HuH-7 (cell line): ENCODE data around the gene SFMBT1.

ENCODE experiments used
- DNase-seq: peaks from one replicate; pipeline ENCODE4 v3.0.0; 2011; ENCODE audit warnings: low spot score

The SFMBT1 gene

GRCh38 chr3:52917044-52917443 lies 128.8 kb downstream of the SFMBT1 start:
- DNase-seq: no peak

GRCh38 chr3:52915294-52915693 lies 130.6 kb downstream of the SFMBT1 start:
- no peak for DNase-seq

- DNase-seq: no peak
Measured at GRCh38 chr3:52912885-52913731, 132.8 kb downstream of the SFMBT1 start.

- no peak for DNase-seq
Measured at GRCh38 chr3:52910823-52911222, 135.1 kb downstream of the SFMBT1 start.

- DNase-seq: no peak
Measured at GRCh38 chr3:52907497-52907896, 138.4 kb downstream of the SFMBT1 start.

GRCh38 chr3:52904552-52904951 lies 141.3 kb downstream of the SFMBT1 start:
- DNase-seq: no peak

GRCh38 chr3:52904000-52904399 lies 141.9 kb downstream of the SFMBT1 start:
- no peak for DNase-seq

- peak; percentile 74 for DNase-seq
Measured at GRCh38 chr3:52897130-52898122, 148.4 kb downstream of the SFMBT1 start, which contains the start of gene STIMATE. Gene STIMATE, minus strand, starts transcription at chr3:52897548. Its CDS starts 98 bp downstream, at chr3:52897450.

GRCh38 chr3:52896613-52897012 lies 149.3 kb downstream of the SFMBT1 start:
- no peak for DNase-seq

- no peak for DNase-seq
Measured at GRCh38 chr3:52896151-52896550, 149.7 kb downstream of the SFMBT1 start.

- DNase-seq: no peak
Measured at GRCh38 chr3:52895418-52895817, 150.5 kb downstream of the SFMBT1 start.

- DNase-seq: no peak
Measured at GRCh38 chr3:52894756-52895155, 151.1 kb downstream of the SFMBT1 start.

GRCh38 chr3:52893723-52894122 lies 152.2 kb downstream of the SFMBT1 start:
- no peak for DNase-seq

- no peak for DNase-seq
Measured at GRCh38 chr3:52892625-52893311, 153.1 kb downstream of the SFMBT1 start.

- DNase-seq: no peak
Measured at GRCh38 chr3:52892290-52892624, 153.6 kb downstream of the SFMBT1 start.

- DNase-seq: no peak
Measured at GRCh38 chr3:52891615-52892081, 154.2 kb downstream of the SFMBT1 start.

GRCh38 chr3:52891164-52891563 lies 154.7 kb downstream of the SFMBT1 start:
- DNase-seq: no peak

- DNase-seq: no peak
Measured at GRCh38 chr3:52890735-52891134, 155.1 kb downstream of the SFMBT1 start.

- DNase-seq: no peak
Measured at GRCh38 chr3:52889901-52890300, 156.0 kb downstream of the SFMBT1 start.

GRCh38 chr3:52887166-52887565 lies 158.7 kb downstream of the SFMBT1 start:
- no peak for DNase-seq

GRCh38 chr3:52886049-52886730 lies 159.7 kb downstream of the SFMBT1 start:
- DNase-seq: no peak
